ENCODE results near the gene VWA5A. TPM values are rescaled to one million over a fixed set of nuclear protein-coding genes. Genes with fewer than 3 reads are reported as not detected.

VWA5A gene
- total RNA-seq, 4 donors from 2014 or later: 1.6 to 2.5 (median 2.1) TPM

DNA sequence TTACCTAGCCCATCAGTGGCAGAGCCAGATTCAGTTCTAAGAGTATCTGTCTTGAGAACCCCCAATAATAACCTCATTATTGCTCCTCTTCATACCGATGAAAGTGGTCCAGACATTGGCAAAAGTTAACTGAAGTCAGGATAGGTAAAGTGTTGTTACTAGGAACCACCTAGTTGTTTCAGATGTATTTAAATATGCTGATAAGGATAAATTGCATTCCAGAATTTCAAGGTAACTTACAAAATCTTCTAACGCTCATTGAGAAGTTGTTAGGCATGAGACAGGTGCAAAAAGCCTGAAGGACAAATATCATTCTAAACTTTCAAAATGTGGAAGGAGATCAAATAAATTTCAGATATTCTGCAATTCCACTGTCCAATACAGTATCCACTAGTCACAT is 27.8 kb downstream of the VWA5A start:
- DNase-seq: no peak
- Histone ChIP-seq H3K27ac (no peak overlapping the region), H3K4me1 (no peaks in the 10 kb centered on the region), H3K4me3 (no peak overlapping the region), H3K9me3 (no peaks in the 10 kb centered on the region), H3K27me3 (no peaks in the 10 kb centered on the region), H3K36me3 (no peaks in the 10 kb centered on the region)
- no peak for ATAC-seq
- in situ Hi-C loops (cut with MboI; ENCODE audit: low sequenced_read_pairs in 4 of 4): no loop called here
- TF ChIP-seq CTCF (IDR thresholded peaks at IDR 0.05 in 4 of 5, conservative IDR thresholded peaks at IDR 0.05 in 1 of 5) (no peak), POLR2A (IDR thresholded peaks at IDR 0.05) (no peak)
- intact Hi-C loops (cut with DNase I; ENCODE audit: low total_unique reads): no loop called here

- no peak overlapping the region for H3K27ac ChIP-seq
- H3K4me1 ChIP-seq: no peaks in the 10 kb centered on the region
- ATAC-seq (no peak), DNase-seq (no peak)
- intact Hi-C loops (cut with DNase I; ENCODE audit: low total_unique reads) (no loop called here), in situ Hi-C loops (cut with MboI; ENCODE audit: low sequenced_read_pairs in 4 of 4) (no loop called here)
- TF ChIP-seq POLR2A (IDR thresholded peaks at IDR 0.05): no peak
- no peak for TF ChIP-seq CTCF (IDR thresholded peaks at IDR 0.05 in 4 of 5, conservative IDR thresholded peaks at IDR 0.05 in 1 of 5)
- H3K9me3 ChIP-seq: no peaks in the 10 kb centered on the region
- H3K4me3 ChIP-seq: no peak overlapping the region
- no peaks in the 10 kb centered on the region for H3K36me3 ChIP-seq
- no peaks in the 10 kb centered on the region for H3K27me3 ChIP-seq
Measured at GRCh38 chr11:124147951-124148350, 32.7 kb downstream of the VWA5A start.

DNA sequence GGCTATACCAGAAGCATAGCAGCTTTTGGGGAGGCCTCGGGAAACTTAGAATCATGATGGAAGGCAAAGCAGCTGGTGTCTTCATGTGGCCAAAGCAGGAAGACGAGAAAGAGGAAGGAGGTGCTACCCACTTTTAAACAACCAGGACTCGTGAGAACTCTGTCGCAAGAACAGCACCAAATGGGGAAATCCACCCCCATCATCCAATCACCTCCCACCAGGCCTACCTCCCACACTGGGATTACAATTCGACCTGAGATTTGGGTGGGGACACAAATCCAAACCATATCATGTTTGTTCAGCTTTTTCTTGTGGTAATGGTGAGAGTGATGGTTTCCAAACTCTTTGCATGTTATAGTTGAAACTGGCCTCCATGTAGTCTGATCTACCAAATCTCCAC is 35.4 kb downstream of the VWA5A start:
- H3K9me3 ChIP-seq: no peaks in the 10 kb centered on the region
- in situ Hi-C loops (cut with MboI; ENCODE audit: low sequenced_read_pairs in 4 of 4) (no loop called here), intact Hi-C loops (cut with DNase I; ENCODE audit: low total_unique reads) (no loop called here)
- ATAC-seq (no peak), DNase-seq (no peak)
- H3K4me1 ChIP-seq: no peaks in the 10 kb centered on the region
- TF ChIP-seq POLR2A (IDR thresholded peaks at IDR 0.05) (no peak), CTCF (IDR thresholded peaks at IDR 0.05 in 4 of 5, conservative IDR thresholded peaks at IDR 0.05 in 1 of 5) (no peak)
- no peak overlapping the region for H3K4me3 ChIP-seq
- H3K36me3 ChIP-seq: no peaks in the 10 kb centered on the region
- H3K27me3 ChIP-seq: no peaks in the 10 kb centered on the region
- H3K27ac ChIP-seq: no peak overlapping the region

- H3K36me3 ChIP-seq: no peaks in the 10 kb centered on the region
- in situ Hi-C loops (cut with MboI; ENCODE audit: low sequenced_read_pairs in 4 of 4): no loop called here
- no peak overlapping the region for H3K4me3 ChIP-seq
- H3K27ac ChIP-seq: no peak overlapping the region
- intact Hi-C loops (cut with DNase I; ENCODE audit: low total_unique reads): no loop called here
- no peaks in the 10 kb centered on the region for H3K9me3 ChIP-seq
- DNase-seq: no peak
- no peak for TF ChIP-seq POLR2A (IDR thresholded peaks at IDR 0.05)
- no peak for TF ChIP-seq CTCF (IDR thresholded peaks at IDR 0.05 in 4 of 5, conservative IDR thresholded peaks at IDR 0.05 in 1 of 5)
- no peaks in the 10 kb centered on the region for H3K4me1 ChIP-seq
- H3K27me3 ChIP-seq: no peaks in the 10 kb centered on the region
- ATAC-seq: no peak
Measured at GRCh38 chr11:124152770-124153407, 37.6 kb downstream of the VWA5A start.

DNA sequence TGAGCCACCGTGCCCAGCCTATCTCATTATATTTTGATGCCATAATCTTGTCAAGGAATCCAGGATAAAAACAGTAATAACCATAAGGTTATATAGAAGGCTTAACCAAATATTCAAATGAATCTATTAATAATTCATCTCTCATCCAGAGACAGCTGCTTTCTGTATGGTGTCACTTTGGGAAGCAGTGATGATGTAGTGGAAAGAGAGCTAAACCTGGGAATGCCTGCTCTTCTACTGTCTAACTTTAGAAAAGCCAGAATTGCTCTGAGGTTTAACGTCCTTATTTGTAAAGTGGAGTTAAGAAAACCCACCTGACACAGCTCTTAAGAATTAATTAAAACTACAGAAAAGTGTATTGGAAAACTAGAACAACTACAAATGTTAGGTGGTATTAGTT is 38.6 kb downstream of the VWA5A start:
- no peak for DNase-seq
- H3K36me3 ChIP-seq: no peaks in the 10 kb centered on the region
- in situ Hi-C loops (cut with MboI; ENCODE audit: low sequenced_read_pairs in 4 of 4) (no loop called here), intact Hi-C loops (cut with DNase I; ENCODE audit: low total_unique reads) (no loop called here)
- no peaks in the 10 kb centered on the region for H3K4me1 ChIP-seq
- H3K27ac ChIP-seq: no peak overlapping the region
- no peaks in the 10 kb centered on the region for H3K27me3 ChIP-seq
- no peak for ATAC-seq
- H3K9me3 ChIP-seq: no peaks in the 10 kb centered on the region
- H3K4me3 ChIP-seq: no peak overlapping the region
- no peak for TF ChIP-seq POLR2A (IDR thresholded peaks at IDR 0.05)
- no peak for TF ChIP-seq CTCF (IDR thresholded peaks at IDR 0.05 in 4 of 5, conservative IDR thresholded peaks at IDR 0.05 in 1 of 5)
